HCT116 (cell line): Measurements from ENCODE around the gene LIPA. TPM values are rescaled to one million over a fixed set of nuclear protein-coding genes. Genes with fewer than 3 reads are reported as not detected.

ENCODE experiments used
- ATAC-seq: fragments of 200-7000 bp; cut with Tn5 transposase; 2 replicates; pipeline ENCODE4 v1.9.1; 2020; ENCODE audit warnings: mild to moderate bottlenecking, moderate library complexity
- BruUV-seq: library from RNA; stranded (reverse); fragments of 400-500 nt; replicated peaks from 2 replicates; lab custom pipeline; 2021; lab: Mats Ljungman, UMichigan
- CTCF ChIA-PET: fragments of 300-600 bp; sonication (Branson Sonifier 250); formaldehyde crosslinking; loops from one replicate; lab custom pipeline; 2021; ENCODE audit warnings: antibody characterized with exemption; lab: Charles Lee
- POLR2A ChIA-PET: fragments of 300-600, 350-600 bp; sonication (Branson Sonifier 250); formaldehyde crosslinking; loops from one replicate; lab custom pipeline; 2021; ENCODE audit warnings: antibody characterized with exemption; lab: Charles Lee
- RAD21 ChIA-PET, 2 experiments: fragments of 300-600 bp; sonication (Branson Sonifier 250); formaldehyde crosslinking; loops; one replicate each; lab custom pipeline; 2023; ENCODE audit warnings: low total read pairs in 2 of 2; ENCODE audit not compliant: uncharacterized antibody in 2 of 2, unreplicated experiment in 2 of 2, low non-redundant PET in 1 of 2; lab: Charles Lee
- DNase-seq: peaks from one replicate; pipeline ENCODE4 v3.0.0-alpha.2; 2010; ENCODE audit warnings: low read depth, low spot score
- H2AFZ ChIP-seq: fragments of 200-600 bp; shearing (Covaris generic), sonication (generic); 2 replicates; pipeline ENCODE4 v1.6.1; 2017; ENCODE audit warnings: low read depth, mixed run types, mixed read lengths, antibody characterized with exemption, low read length; ENCODE audit not compliant: poor library complexity, severe bottlenecking
- H3K27ac ChIP-seq: 2 replicates; pipeline ENCODE4 v1.5.1; 2012; ENCODE audit warnings: low read depth, low read length
- H3K27me3 ChIP-seq: fragments of 200-600 bp; sonication (generic); 2 replicates; pipeline ENCODE4 v1.6.1; 2016; ENCODE audit warnings: mixed run types, low read length, mixed read lengths; ENCODE audit not compliant: insufficient read depth
- H3K36me3 ChIP-seq, 2 experiments: fragments of 200-500 bp in 1 of 2; fragments of 200-600 bp in 1 of 2; sonication (Bioruptor generic) in 1 of 2; sonication (generic) in 1 of 2; 2 replicates each; pipeline versions ENCODE4 v1.5.1 to v1.6.1; 2014 to 2016; ENCODE audit warnings: low read length in 2 of 2, inconsistent platforms in 1 of 2, mixed read lengths in 1 of 2, mixed run types in 1 of 2; ENCODE audit not compliant: insufficient read depth in 2 of 2, control insufficient read depth in 1 of 2
- H3K4me1 ChIP-seq, 2 experiments: fragments of 200-600 bp in 1 of 2; sonication (generic) in 1 of 2; 2 replicates each; pipeline versions ENCODE4 v1.5.1 to v1.6.1; 2012 to 2017; ENCODE audit warnings: low read length in 2 of 2, inconsistent platforms in 1 of 2, mild to moderate bottlenecking in 1 of 2, mixed read lengths in 1 of 2, mixed run types in 1 of 2, moderate library complexity in 1 of 2; ENCODE audit not compliant: insufficient read depth in 2 of 2, control insufficient read depth in 1 of 2
- H3K4me2 ChIP-seq: fragments of 200-600 bp; sonication (generic); 2 replicates; pipeline ENCODE4 v1.6.1; 2017; ENCODE audit warnings: mixed run types, low read length, mixed read lengths
- H3K4me3 ChIP-seq, 2 experiments: fragments of 200-600 bp in 1 of 2; sonication (generic) in 1 of 2; replicated peaks in 1 of 2; 2 replicates each; pipeline ENCODE4 v1.5.1; 2011 to 2016; ENCODE audit warnings: low read length in 2 of 2, control low read depth in 1 of 2, low read depth in 1 of 2, mild to moderate bottlenecking in 1 of 2, mixed read lengths in 1 of 2, mixed run types in 1 of 2
- H3K79me2 ChIP-seq: fragments of 200-600 bp; sonication (generic); 2 replicates; pipeline ENCODE4 v1.6.1; 2017; ENCODE audit warnings: mild to moderate bottlenecking, mixed run types, low read length, moderate library complexity, mixed read lengths; ENCODE audit not compliant: insufficient read depth
- H3K9ac ChIP-seq: fragments of 200-600 bp; sonication (generic); 2 replicates; pipeline ENCODE4 v1.6.1; 2016; ENCODE audit warnings: low read length, mixed read lengths
- H3K9me2 ChIP-seq: fragments of 200-600 bp; sonication (generic), shearing (Covaris generic); 2 replicates; pipeline ENCODE4 v1.6.1; 2017; ENCODE audit warnings: mixed run types, mild to moderate bottlenecking, moderate library complexity; ENCODE audit not compliant: insufficient read depth
- H3K9me3 ChIP-seq, 2 experiments: fragments of 200-500 bp in 1 of 2; fragments of 200-600 bp in 1 of 2; sonication (Bioruptor generic) in 1 of 2; sonication (generic) in 1 of 2; 2 replicates each; pipeline ENCODE4 v1.6.1; 2014 to 2017; ENCODE audit warnings: low read length in 2 of 2, mixed read lengths in 2 of 2, inconsistent platforms in 1 of 2, low read depth in 1 of 2, mild to moderate bottlenecking in 1 of 2, mixed run types in 1 of 2, moderate library complexity in 1 of 2; ENCODE audit not compliant: control insufficient read depth in 1 of 2, insufficient read depth in 1 of 2
- H4K20me1 ChIP-seq: fragments of 200-600 bp; sonication (generic), shearing (Covaris generic); 2 replicates; pipeline ENCODE4 v1.6.1; 2017; ENCODE audit warnings: mixed run types, mild to moderate bottlenecking, moderate library complexity; ENCODE audit not compliant: insufficient read depth
- ATF3 ChIP-seq: IDR thresholded peaks from 2 replicates; pipeline ENCODE4 v1.6.1; 2012
- CEBPB ChIP-seq: IDR thresholded peaks from 2 replicates; pipeline ENCODE4 v1.6.1; 2012; ENCODE audit warnings: low read depth
- EGR1 ChIP-seq: IDR thresholded peaks from 2 replicates; pipeline ENCODE4 v1.6.1; 2012; ENCODE audit warnings: low read depth
- ELF1 ChIP-seq: IDR thresholded peaks from 2 replicates; pipeline ENCODE4 v1.6.1; 2012; ENCODE audit warnings: low read depth, borderline replicate concordance
- EZH2 ChIP-seq: fragments of 200-600 bp; sonication (generic); IDR thresholded peaks from 2 replicates; pipeline ENCODE4 v1.6.1; 2017; ENCODE audit warnings: antibody characterized with exemption, mixed run types
- EZH2phosphoT487 ChIP-seq: fragments of 200-600 bp; IDR thresholded peaks from 2 replicates; pipeline ENCODE4 v1.6.1; 2018; ENCODE audit warnings: antibody characterized with exemption, borderline replicate concordance
- POLR2A ChIP-seq: IDR thresholded peaks from 2 replicates; pipeline ENCODE4 v1.7.0; 2011; ENCODE audit warnings: borderline replicate concordance; ENCODE audit not compliant: insufficient read depth, insufficient read length; ENCODE audit errors: extremely low read depth
- RAD21 ChIP-seq: IDR thresholded peaks from 2 replicates; pipeline ENCODE4 v1.6.1; 2012; ENCODE audit warnings: low read depth, mild to moderate bottlenecking
- SRF ChIP-seq: IDR thresholded peaks from 2 replicates; pipeline ENCODE4 v1.6.1; 2012; ENCODE audit warnings: low read depth
- TCF7L2 ChIP-seq: IDR thresholded peaks from 2 replicates; pipeline ENCODE4 v1.7.0; 2011; ENCODE audit warnings: borderline replicate concordance, inconsistent platforms; ENCODE audit not compliant: insufficient read depth, insufficient read length; ENCODE audit errors: extremely low read depth
- YY1 ChIP-seq: IDR thresholded peaks from 2 replicates; pipeline ENCODE4 v1.6.1; 2011; ENCODE audit warnings: low read length, low read depth, moderate library complexity, mild to moderate bottlenecking; ENCODE audit not compliant: insufficient replicate concordance; ENCODE audit errors: extremely low read depth
- ZNF274 ChIP-seq: fragments of 200-500 bp; sonication (Bioruptor generic); IDR thresholded peaks from 2 replicates; pipeline ENCODE4 v1.6.1; 2014; ENCODE audit warnings: mild to moderate bottlenecking, low read depth, low read length, inconsistent platforms
- intact Hi-C: fragments of 100-400 bp; cut with micrococcal nuclease; formaldehyde crosslinking; loops from 2 replicates; pipeline ENCODE4 v1.10.0; 2022
- total RNA-seq: library from RNA; stranded (reverse); gene quantifications from one replicate; pipeline ENCODE4 v1.2.1, GENCODE V29; 2021; ENCODE audit not compliant: unreplicated experiment
- TF ChIP-seq, protein P1 (sequence below), 3 experiments: fragments of 200-600 bp in 1 of 3; sonication (generic) in 1 of 3; IDR thresholded peaks in 2 of 3; conservative IDR thresholded peaks in 1 of 3; 2 replicates each; pipeline ENCODE4 v1.5.1; 2012 to 2017; ENCODE audit warnings: low read depth in 2 of 3, low read length in 2 of 3, antibody characterized with exemption in 1 of 3, borderline replicate concordance in 1 of 3, control low read depth in 1 of 3, mild to moderate bottlenecking in 1 of 3, mixed read lengths in 1 of 3, mixed run types in 1 of 3, moderate library complexity in 1 of 3; ENCODE audit not compliant: insufficient read depth in 1 of 3
- TF ChIP-seq, protein P2 (sequence below): IDR thresholded peaks from 2 replicates; pipeline ENCODE4 v1.6.1; 2011; ENCODE audit warnings: mild to moderate bottlenecking, low read length, moderate library complexity; ENCODE audit not compliant: insufficient replicate concordance; ENCODE audit errors: extremely low read depth

The LIPA gene
- total RNA-seq, 1 experiment from 2014 or later = 27.1 TPM

GRCh38 chr10:89206402-89207180 lies 45.0 kb downstream of the LIPA start (continued):
- TF ChIP-seq, protein P1, sequence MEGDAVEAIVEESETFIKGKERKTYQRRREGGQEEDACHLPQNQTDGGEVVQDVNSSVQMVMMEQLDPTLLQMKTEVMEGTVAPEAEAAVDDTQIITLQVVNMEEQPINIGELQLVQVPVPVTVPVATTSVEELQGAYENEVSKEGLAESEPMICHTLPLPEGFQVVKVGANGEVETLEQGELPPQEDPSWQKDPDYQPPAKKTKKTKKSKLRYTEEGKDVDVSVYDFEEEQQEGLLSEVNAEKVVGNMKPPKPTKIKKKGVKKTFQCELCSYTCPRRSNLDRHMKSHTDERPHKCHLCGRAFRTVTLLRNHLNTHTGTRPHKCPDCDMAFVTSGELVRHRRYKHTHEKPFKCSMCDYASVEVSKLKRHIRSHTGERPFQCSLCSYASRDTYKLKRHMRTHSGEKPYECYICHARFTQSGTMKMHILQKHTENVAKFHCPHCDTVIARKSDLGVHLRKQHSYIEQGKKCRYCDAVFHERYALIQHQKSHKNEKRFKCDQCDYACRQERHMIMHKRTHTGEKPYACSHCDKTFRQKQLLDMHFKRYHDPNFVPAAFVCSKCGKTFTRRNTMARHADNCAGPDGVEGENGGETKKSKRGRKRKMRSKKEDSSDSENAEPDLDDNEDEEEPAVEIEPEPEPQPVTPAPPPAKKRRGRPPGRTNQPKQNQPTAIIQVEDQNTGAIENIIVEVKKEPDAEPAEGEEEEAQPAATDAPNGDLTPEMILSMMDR (IDR thresholded peaks at IDR 0.05 in 2 of 3, conservative IDR thresholded peaks at IDR 0.05 in 1 of 3; ENCODE audit: borderline replicate concordance in 1 of 3, insufficient read depth in 1 of 3, low read depth in 2 of 3, low read length in 2 of 3) = no peak
- TF ChIP-seq, protein P2, sequence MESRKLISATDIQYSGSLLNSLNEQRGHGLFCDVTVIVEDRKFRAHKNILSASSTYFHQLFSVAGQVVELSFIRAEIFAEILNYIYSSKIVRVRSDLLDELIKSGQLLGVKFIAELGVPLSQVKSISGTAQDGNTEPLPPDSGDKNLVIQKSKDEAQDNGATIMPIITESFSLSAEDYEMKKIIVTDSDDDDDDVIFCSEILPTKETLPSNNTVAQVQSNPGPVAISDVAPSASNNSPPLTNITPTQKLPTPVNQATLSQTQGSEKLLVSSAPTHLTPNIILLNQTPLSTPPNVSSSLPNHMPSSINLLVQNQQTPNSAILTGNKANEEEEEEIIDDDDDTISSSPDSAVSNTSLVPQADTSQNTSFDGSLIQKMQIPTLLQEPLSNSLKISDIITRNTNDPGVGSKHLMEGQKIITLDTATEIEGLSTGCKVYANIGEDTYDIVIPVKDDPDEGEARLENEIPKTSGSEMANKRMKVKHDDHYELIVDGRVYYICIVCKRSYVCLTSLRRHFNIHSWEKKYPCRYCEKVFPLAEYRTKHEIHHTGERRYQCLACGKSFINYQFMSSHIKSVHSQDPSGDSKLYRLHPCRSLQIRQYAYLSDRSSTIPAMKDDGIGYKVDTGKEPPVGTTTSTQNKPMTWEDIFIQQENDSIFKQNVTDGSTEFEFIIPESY = no peak
- TF ChIP-seq RAD21 (no peak), CEBPB (no peak), EZH2phosphoT487 (no peak), ELF1 (no peak)

GRCh38 chr10:89204621-89205185 lies 46.9 kb downstream of the LIPA start:
- no peak for DNase-seq
- no peaks in the 10 kb centered on the region for H3K9me3 ChIP-seq
- H3K9ac ChIP-seq = no peak overlapping the region
- H3K9me2 ChIP-seq = no peaks in the 10 kb centered on the region
- no peak overlapping the region for H3K4me3 ChIP-seq
- RAD21 ChIA-PET = no interaction called here
- no peak overlapping the region for H3K4me2 ChIP-seq
- intact Hi-C loops = no loop called here
- no peaks in the 10 kb centered on the region for H3K79me2 ChIP-seq
- H3K27ac ChIP-seq = no peak overlapping the region
- TF ChIP-seq POLR2A (no peak), TCF7L2 (no peak), SRF (no peak), CEBPB (no peak), RAD21 (no peak), ATF3 (no peak), EZH2phosphoT487 (no peak), EZH2 (no peak), ELF1 (no peak), YY1 (no peak), EGR1 (no peak), ZNF274 (no peak)
- TF ChIP-seq, all 23 proteins: peak for 0
- no peaks in the 10 kb centered on the region for H3K27me3 ChIP-seq
- ChIA-PET CTCF (interaction anchor here (1.6 kb wide), 1 partner anchor 270 kb away, joined by 5 read pairs; no protein-coding TSS in a partner anchor), POLR2A (no interaction called here)
- H3K4me1 ChIP-seq = no peaks in the 10 kb centered on the region
- no peak for ATAC-seq
- no peaks in the 10 kb centered on the region for H4K20me1 ChIP-seq
- H2AFZ ChIP-seq = no peak overlapping the region
- H3K36me3 ChIP-seq = no peaks in the 10 kb centered on the region
- no TSS peak for BruUV-seq
